Thoracic aorta (tissue), 2 donors: ENCODE results near the gene PCBD2. TPM values are rescaled to one million over a fixed set of nuclear protein-coding genes. Genes with fewer than 3 reads are reported as not detected.

Experiments
- ATAC-seq: fragments of 150-250 bp; one replicate; pipeline ENCODE4 v1.8.0; 2017; ENCODE audit warnings: low read depth; ENCODE audit not compliant: insufficient number of reproducible peaks, low FRiP score
- DNase-seq: peaks from one replicate; pipeline ENCODE4 v3.0.0-alpha.2; 2020; ENCODE audit warnings: low spot score
- H3K27ac ChIP-seq, 2 donors: fragments of 200-600 bp; sonication (generic); 1 replicate in 1 of 2; 2 replicates in 1 of 2; pipeline ENCODE4 v1.5.1; 2016; ENCODE audit warnings: mild to moderate bottlenecking in 2 of 2, moderate library complexity in 2 of 2
- H3K27me3 ChIP-seq: fragments of 200-600 bp; sonication (generic); replicated peaks from 2 replicates; pipeline ENCODE4 v1.6.0; 2016; ENCODE audit warnings: mild to moderate bottlenecking; ENCODE audit not compliant: insufficient read depth
- H3K36me3 ChIP-seq: fragments of 200-600 bp; sonication (generic); one replicate; pipeline ENCODE4 v1.5.1; 2016
- H3K4me1 ChIP-seq, 2 donors: fragments of 200-600 bp; sonication (generic); 1 replicate in 1 of 2; 2 replicates in 1 of 2; pipeline versions ENCODE4 v1.5.1 to v1.6.0; 2016; ENCODE audit warnings: low read depth in 2 of 2, mild to moderate bottlenecking in 1 of 2; ENCODE audit not compliant: control insufficient read depth in 1 of 2
- H3K4me3 ChIP-seq: fragments of 200-600 bp; sonication (generic); 2 replicates; pipeline ENCODE4 v1.5.1; 2016; ENCODE audit warnings: mild to moderate bottlenecking
- H3K9me3 ChIP-seq: fragments of 200-600 bp; sonication (generic); 2 replicates; pipeline ENCODE4 v1.5.1; 2016
- CTCF ChIP-seq: fragments of 200-600 bp; sonication (generic); IDR thresholded peaks from one replicate; pipeline ENCODE4 v1.5.1; 2019; ENCODE audit warnings: antibody characterized with exemption
- total RNA-seq, 2 donors: library from RNA; depleted of rRNA; stranded (reverse); fragments of >200 nt; gene quantifications; one replicate each; pipeline versions ENCODE4 v1.1.0 to v1.2.3, GENCODE V29; 2016

PCBD2 gene
- total RNA-seq, 2 donors from 2014 or later, result 6.9 to 10.4 TPM

GRCh38 chr5:134911285-134912206, 6.6 kb downstream of the PCBD2 start:
- H3K36me3 ChIP-seq, result peaks cover 12% of the 10 kb centered on the region

GRCh38 chr5:134913254-134913653, 8.3 kb downstream of the PCBD2 start:
- TF ChIP-seq CTCF, result no peak
- Histone ChIP-seq H3K27me3 (no peaks in the 10 kb centered on the region), H3K36me3 (peaks cover 12% of the 10 kb centered on the region), H3K27ac (no peak overlapping the region), H3K9me3 (no peaks in the 10 kb centered on the region), H3K4me1 (no peaks in the 10 kb centered on the region), H3K4me3 (no peak overlapping the region)
- no peak for DNase-seq
- ATAC-seq, result no peak

More at GRCh38 chr5:134911285-134912206, 6.6 kb downstream of the PCBD2 start:
- no peak for DNase-seq
- ATAC-seq, result no peak
- Histone ChIP-seq H3K27me3 (no peaks in the 10 kb centered on the region), H3K9me3 (no peaks in the 10 kb centered on the region), H3K4me1 (no peaks in the 10 kb centered on the region), H3K4me3 (no peak overlapping the region), H3K27ac (no peak overlapping the region)
- no peak for TF ChIP-seq CTCF

- Histone ChIP-seq H3K27me3 (no peaks in the 10 kb centered on the region), H3K36me3 (peaks cover 16% of the 10 kb centered on the region), H3K4me1 (no peaks in the 10 kb centered on the region), H3K9me3 (no peaks in the 10 kb centered on the region), H3K4me3 (no peak overlapping the region), H3K27ac (no peak overlapping the region)
- TF ChIP-seq CTCF, result no peak
- ATAC-seq, result no peak
- no peak for DNase-seq
These were observed 8.9 kb downstream of the PCBD2 start for GRCh38 chr5:134913795-134914194.

- Histone ChIP-seq H3K27ac (no peak overlapping the region), H3K4me3 (no peak overlapping the region), H3K36me3 (peaks cover 22% of the 10 kb centered on the region), H3K27me3 (no peaks in the 10 kb centered on the region), H3K9me3 (no peaks in the 10 kb centered on the region), H3K4me1 (no peaks in the 10 kb centered on the region)
- ATAC-seq (no peak), DNase-seq (no peak)
- no peak for TF ChIP-seq CTCF
These were observed 12.3 kb downstream of the PCBD2 start for GRCh38 chr5:134917070-134917815.

GRCh38 chr5:134918861-134919260, 13.9 kb downstream of the PCBD2 start:
- TF ChIP-seq CTCF, result no peak
- DNase-seq (no peak), ATAC-seq (no peak)
- peaks cover 19% of the 10 kb centered on the region for H3K36me3 ChIP-seq
- no peak overlapping the region for H3K27ac ChIP-seq
- no peaks in the 10 kb centered on the region for H3K4me1 ChIP-seq
- H3K9me3 ChIP-seq, result no peaks in the 10 kb centered on the region
- no peak overlapping the region for H3K4me3 ChIP-seq
- H3K27me3 ChIP-seq, result no peaks in the 10 kb centered on the region
